ENCODE data around the gene HEMK1. TPM values are rescaled to one million over a fixed set of nuclear protein-coding genes. Genes with fewer than 3 reads are reported as not detected.

Gene HEMK1
- total and polyA plus RNA-seq, 4 donors = 11.0 to 21.3 (median 15.1) TPM

GRCh38 chr3:50567011-50567385, 2.3 kb upstream of the HEMK1 start:
- Histone ChIP-seq H3K4me3 (ENCODE audit: low read length in 2 of 2) (peak overlapping the region; percentile 36 to 62), H3K4me1 (ENCODE audit: control insufficient read depth in 1 of 2, insufficient read depth in 2 of 2, low read length in 2 of 2) (no peaks in the 10 kb centered on the region), H3K36me3 (ENCODE audit: control insufficient read depth in 1 of 2, insufficient read depth in 2 of 2, low read length in 1 of 2) (no peaks in the 10 kb centered on the region), H3K9me3 (ENCODE audit: control insufficient read depth, low read length) (no peaks in the 10 kb centered on the region), H3K27ac (ENCODE audit: low read depth in 1 of 2, low read length in 2 of 2) (peak overlapping the region in 1 of 2 donors; percentile 7), H3K27me3 (ENCODE audit: control insufficient read depth in 1 of 2, insufficient read depth in 2 of 2, low read length in 1 of 2) (no peaks in the 10 kb centered on the region)
- WGBS, 2 donors = 4% methylated on average over 11 of the region's 11 CpGs
- ATAC-seq (ENCODE audit: low FRiP score) (no peak), DNase-seq (no peak)
- intact Hi-C loops (cut with DNase I) = no loop called here

- WGBS, 2 donors = 1% methylated on average over 52 to 53 of the region's 53 CpGs
- Histone ChIP-seq H3K36me3 (ENCODE audit: control insufficient read depth in 1 of 2, insufficient read depth in 2 of 2, low read length in 1 of 2) (no peaks in the 10 kb centered on the region), H3K4me3 (ENCODE audit: low read length in 2 of 2) (peak within 1 kb of the TSS; percentile 36 to 62), H3K27ac (ENCODE audit: low read depth in 1 of 2, low read length in 2 of 2) (peak within 1 kb of the TSS in 1 of 2 donors; percentile 41), H3K4me1 (ENCODE audit: control insufficient read depth in 1 of 2, insufficient read depth in 2 of 2, low read length in 2 of 2) (no peaks in the 10 kb centered on the region), H3K9me3 (ENCODE audit: control insufficient read depth, low read length) (no peaks in the 10 kb centered on the region), H3K27me3 (ENCODE audit: control insufficient read depth in 1 of 2, insufficient read depth in 2 of 2, low read length in 1 of 2) (no peaks in the 10 kb centered on the region)
- peak; percentile 89 for ATAC-seq (ENCODE audit: low FRiP score)
- intact Hi-C loops (cut with DNase I) = no loop called here
- DNase-seq = peak; percentile 97
These were observed 1.7 kb upstream of the HEMK1 start, which contains the start of gene C3orf18 for GRCh38 chr3:50567386-50568167. C3orf18 (minus strand) TSS chr3:50567747; CDS start chr3:50565699, 2,048 bp downstream.

DNA sequence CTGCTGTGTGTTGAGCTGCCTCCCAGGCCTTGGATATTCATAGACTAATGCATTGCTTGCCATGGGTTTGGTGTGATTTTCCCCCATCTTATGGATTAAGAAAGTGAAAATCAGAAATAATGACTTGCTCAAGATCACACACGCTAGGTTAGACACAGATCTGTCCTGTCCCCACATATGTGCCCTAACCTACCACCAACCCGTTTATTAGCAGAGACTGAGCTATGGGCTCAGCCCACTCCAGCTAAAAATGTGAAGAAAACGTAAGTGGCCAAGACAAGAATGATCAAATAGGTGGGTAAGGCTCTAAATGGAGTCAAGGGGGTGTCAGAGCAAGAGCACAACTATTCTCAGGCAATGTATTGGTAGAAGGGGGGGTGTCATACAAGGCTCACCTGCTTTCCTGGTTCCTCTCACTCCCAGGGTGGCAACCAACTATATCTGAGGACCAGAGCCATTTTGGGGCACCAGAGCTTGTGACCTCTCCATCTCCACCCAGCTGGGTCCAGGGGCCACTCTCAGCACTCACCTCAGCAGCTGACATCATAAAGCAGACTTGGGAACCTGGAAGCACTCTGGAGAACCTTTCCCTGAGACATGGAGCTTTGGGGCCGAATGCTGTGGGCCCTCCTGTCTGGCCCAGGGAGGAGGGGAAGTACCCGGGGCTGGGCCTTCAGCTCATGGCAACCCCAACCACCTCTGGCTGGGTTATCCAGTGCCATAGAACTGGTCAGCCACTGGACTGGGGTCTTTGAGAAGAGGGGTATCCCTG, 1.4 kb downstream of the HEMK1 start:
- DNase-seq = no peak
- Histone ChIP-seq H3K9me3 (ENCODE audit: control insufficient read depth, low read length) (no peaks in the 10 kb centered on the region), H3K27ac (ENCODE audit: low read depth in 1 of 2, low read length in 2 of 2) (no peak overlapping the region), H3K36me3 (ENCODE audit: control insufficient read depth in 1 of 2, insufficient read depth in 2 of 2, low read length in 1 of 2) (no peaks in the 10 kb centered on the region), H3K27me3 (ENCODE audit: control insufficient read depth in 1 of 2, insufficient read depth in 2 of 2, low read length in 1 of 2) (no peaks in the 10 kb centered on the region), H3K4me1 (ENCODE audit: control insufficient read depth in 1 of 2, insufficient read depth in 2 of 2, low read length in 2 of 2) (no peaks in the 10 kb centered on the region), H3K4me3 (ENCODE audit: low read length in 2 of 2) (no peak overlapping the region)
- ATAC-seq (ENCODE audit: low FRiP score) = no peak
- 72 to 74% methylated on average over 5 of the region's 5 CpGs for WGBS, 2 donors
- intact Hi-C loops (cut with DNase I) = loop anchor here (1.0 to 10.0 kb wide), 3 partner anchors 44 to 812 kb away; no protein-coding TSS in a partner anchor

- no peak overlapping the region for H3K27ac ChIP-seq (ENCODE audit: low read depth in 1 of 2, low read length in 2 of 2)
- no peaks in the 10 kb centered on the region for H3K4me1 ChIP-seq (ENCODE audit: control insufficient read depth in 1 of 2, insufficient read depth in 2 of 2, low read length in 2 of 2)
- no peaks in the 10 kb centered on the region for H3K27me3 ChIP-seq (ENCODE audit: control insufficient read depth in 1 of 2, insufficient read depth in 2 of 2, low read length in 1 of 2)
- no peak overlapping the region for H3K4me3 ChIP-seq (ENCODE audit: low read length in 2 of 2)
- H3K36me3 ChIP-seq (ENCODE audit: control insufficient read depth in 1 of 2, insufficient read depth in 2 of 2, low read length in 1 of 2) = no peaks in the 10 kb centered on the region
- DNase-seq (no peak), ATAC-seq (ENCODE audit: low FRiP score) (no peak)
- no peaks in the 10 kb centered on the region for H3K9me3 ChIP-seq (ENCODE audit: control insufficient read depth, low read length)
- intact Hi-C loops (cut with DNase I) = loop anchor here (1.0 to 10.0 kb wide), 3 partner anchors 43 to 811 kb away; no protein-coding TSS in a partner anchor
- 69 to 83% methylated on average over 4 of the region's 4 CpGs for WGBS, 2 donors
These were observed 2.2 kb downstream of the HEMK1 start for GRCh38 chr3:50571486-50571885.

DNA sequence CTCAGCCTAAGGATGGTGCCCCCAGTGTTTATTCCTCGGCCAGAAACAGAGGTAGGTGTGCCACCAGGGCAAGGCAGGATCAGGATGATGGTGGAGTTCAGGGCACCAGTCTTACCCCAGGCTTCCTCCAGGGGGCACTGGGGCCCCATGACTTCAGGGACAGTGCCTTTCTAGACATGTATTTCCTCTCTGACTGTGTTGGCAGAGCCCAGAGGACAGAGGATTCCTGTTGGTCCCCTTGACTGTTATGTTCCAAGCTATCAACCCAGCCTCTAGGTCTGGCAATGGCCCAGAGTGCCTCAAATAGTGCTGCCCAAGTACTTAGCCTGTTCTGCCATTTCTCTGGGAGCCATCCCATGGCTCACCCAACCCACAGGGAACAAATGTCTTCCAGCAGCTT, 2.8 kb downstream of the HEMK1 start:
- peak; percentile 83 to 88 for DNase-seq
- Histone ChIP-seq H3K27me3 (ENCODE audit: control insufficient read depth in 1 of 2, insufficient read depth in 2 of 2, low read length in 1 of 2) (no peaks in the 10 kb centered on the region), H3K36me3 (ENCODE audit: control insufficient read depth in 1 of 2, insufficient read depth in 2 of 2, low read length in 1 of 2) (no peaks in the 10 kb centered on the region), H3K27ac (ENCODE audit: low read depth in 1 of 2, low read length in 2 of 2) (no peak overlapping the region), H3K4me1 (ENCODE audit: control insufficient read depth in 1 of 2, insufficient read depth in 2 of 2, low read length in 2 of 2) (no peaks in the 10 kb centered on the region), H3K9me3 (ENCODE audit: control insufficient read depth, low read length) (no peaks in the 10 kb centered on the region), H3K4me3 (ENCODE audit: low read length in 2 of 2) (no peak overlapping the region)
- no peak for ATAC-seq (ENCODE audit: low FRiP score)
- 0 to 8% methylated on average over 1 of the region's 1 CpG for WGBS, 2 donors
- intact Hi-C loops (cut with DNase I) = loop anchor here (1.0 to 10.0 kb wide), 3 partner anchors 42 to 810 kb away; no protein-coding TSS in a partner anchor

- Histone ChIP-seq H3K36me3 (ENCODE audit: control insufficient read depth in 1 of 2, insufficient read depth in 2 of 2, low read length in 1 of 2) (no peaks in the 10 kb centered on the region), H3K27ac (ENCODE audit: low read depth in 1 of 2, low read length in 2 of 2) (no peak overlapping the region), H3K9me3 (ENCODE audit: control insufficient read depth, low read length) (no peaks in the 10 kb centered on the region), H3K4me3 (ENCODE audit: low read length in 2 of 2) (no peak overlapping the region), H3K4me1 (ENCODE audit: control insufficient read depth in 1 of 2, insufficient read depth in 2 of 2, low read length in 2 of 2) (no peaks in the 10 kb centered on the region), H3K27me3 (ENCODE audit: control insufficient read depth in 1 of 2, insufficient read depth in 2 of 2, low read length in 1 of 2) (no peaks in the 10 kb centered on the region)
- DNase-seq (no peak), ATAC-seq (ENCODE audit: low FRiP score) (no peak)
- intact Hi-C loops (cut with DNase I) = loop anchor here (1.0 to 10.0 kb wide), 3 partner anchors 41 to 809 kb away; no protein-coding TSS in a partner anchor
- 81 to 89% methylated on average over 4 of the region's 4 CpGs for WGBS, 2 donors
These were observed 3.6 kb downstream of the HEMK1 start for GRCh38 chr3:50572801-50573371.

DNA sequence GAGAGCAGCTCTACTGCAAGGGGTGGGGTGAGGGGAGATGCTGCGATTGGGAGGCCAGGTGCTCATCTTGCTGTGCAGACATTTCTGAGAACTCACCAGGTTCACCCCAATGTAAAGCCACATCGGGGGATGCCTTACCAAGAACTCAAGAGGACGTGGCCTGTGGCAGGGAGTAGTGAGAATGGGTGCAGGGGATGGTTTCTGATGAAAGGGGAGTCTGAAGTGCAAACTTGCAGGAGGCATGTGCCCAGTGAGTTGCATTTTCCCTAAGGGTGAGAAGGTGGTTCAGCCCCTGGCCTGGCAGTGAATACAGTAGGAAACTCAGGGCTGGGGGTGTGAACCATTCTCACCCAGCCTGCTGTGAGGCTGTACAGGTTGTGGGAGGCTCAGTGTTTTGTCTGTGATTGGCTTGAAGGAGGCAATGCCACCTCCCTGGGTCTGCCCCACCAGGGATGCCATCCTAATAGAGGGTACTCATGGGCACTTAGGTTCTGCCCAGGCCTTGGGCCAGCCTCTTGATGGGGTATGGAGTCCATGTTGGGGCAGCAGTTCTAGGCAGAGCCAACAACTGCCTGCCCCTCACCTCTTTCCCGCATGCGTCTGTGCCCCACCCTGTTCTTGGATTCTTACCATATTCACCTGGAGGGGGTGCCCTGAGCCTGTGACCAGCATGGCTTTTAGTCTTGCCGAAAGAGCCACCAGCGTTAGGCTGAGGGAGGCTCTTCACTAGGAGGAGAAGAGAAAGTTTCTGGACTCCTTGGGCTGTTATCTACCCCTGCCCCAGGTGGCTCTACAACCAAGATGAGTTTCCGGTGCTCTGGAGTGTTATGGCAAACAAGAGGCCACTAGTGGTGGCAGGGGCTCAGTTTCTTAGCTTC, 4.5 kb downstream of the HEMK1 start:
- no peak overlapping the region for H3K4me3 ChIP-seq (ENCODE audit: low read length in 2 of 2)
- no peaks in the 10 kb centered on the region for H3K9me3 ChIP-seq (ENCODE audit: control insufficient read depth, low read length)
- no peaks in the 10 kb centered on the region for H3K36me3 ChIP-seq (ENCODE audit: control insufficient read depth in 1 of 2, insufficient read depth in 2 of 2, low read length in 1 of 2)
- intact Hi-C loops (cut with DNase I) = loop anchor here (5.0 to 10.0 kb wide), 2 partner anchors 801 to 808 kb away; no protein-coding TSS in a partner anchor
- no peaks in the 10 kb centered on the region for H3K27me3 ChIP-seq (ENCODE audit: control insufficient read depth in 1 of 2, insufficient read depth in 2 of 2, low read length in 1 of 2)
- H3K4me1 ChIP-seq (ENCODE audit: control insufficient read depth in 1 of 2, insufficient read depth in 2 of 2, low read length in 2 of 2) = no peaks in the 10 kb centered on the region
- ATAC-seq (ENCODE audit: low FRiP score) (no peak), DNase-seq (no peak)
- 82 to 83% methylated on average over 8 of the region's 8 CpGs for WGBS, 2 donors
- no peak overlapping the region for H3K27ac ChIP-seq (ENCODE audit: low read depth in 1 of 2, low read length in 2 of 2)

DNA sequence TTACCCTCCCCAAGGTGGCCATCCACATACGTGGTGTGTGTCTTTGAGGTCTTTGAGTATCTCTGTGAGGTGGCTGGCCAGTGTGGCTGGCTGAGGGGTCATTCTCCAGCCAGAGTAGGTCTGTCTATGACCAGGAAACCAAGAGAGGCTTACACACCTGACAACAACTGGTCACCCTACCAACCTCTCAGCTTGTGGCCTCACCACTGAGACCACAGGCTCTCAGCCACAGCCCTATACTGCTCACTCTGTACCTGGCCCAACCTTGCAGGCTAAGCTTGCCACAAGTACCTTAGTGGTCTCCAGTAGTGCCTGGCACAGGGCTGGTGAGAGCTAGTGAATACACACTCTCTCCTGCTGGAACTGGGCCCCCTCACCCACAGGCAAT, 5.1 kb downstream of the HEMK1 start:
- Histone ChIP-seq H3K27me3 (ENCODE audit: control insufficient read depth in 1 of 2, insufficient read depth in 2 of 2, low read length in 1 of 2) (no peaks in the 10 kb centered on the region), H3K4me1 (ENCODE audit: control insufficient read depth in 1 of 2, insufficient read depth in 2 of 2, low read length in 2 of 2) (no peaks in the 10 kb centered on the region), H3K4me3 (ENCODE audit: low read length in 2 of 2) (no peak overlapping the region), H3K27ac (ENCODE audit: low read depth in 1 of 2, low read length in 2 of 2) (no peak overlapping the region), H3K36me3 (ENCODE audit: control insufficient read depth in 1 of 2, insufficient read depth in 2 of 2, low read length in 1 of 2) (no peaks in the 10 kb centered on the region), H3K9me3 (ENCODE audit: control insufficient read depth, low read length) (no peaks in the 10 kb centered on the region)
- WGBS, 2 donors = 68 to 72% methylated on average over 1 of the region's 1 CpG
- ATAC-seq (ENCODE audit: low FRiP score) (no peak), DNase-seq (no peak)
- intact Hi-C loops (cut with DNase I) = loop anchor here (5.0 to 10.0 kb wide), 2 partner anchors 800 to 808 kb away; no protein-coding TSS in a partner anchor

Data from aorta (tissue), 5 donors.